Measurements from ENCODE around the gene HHATL.

GRCh38 chr3:42668793-42669217 is 33.8 kb downstream of the HHATL start:
- TF ChIP-seq EZH2 (IDR thresholded peaks at IDR 0.05; ENCODE audit: borderline replicate concordance, low read length) (no peak), CTCF (IDR thresholded peaks at IDR 0.05; ENCODE audit: low read length) (no peak)
